Neural progenitor cell (in vitro differentiated cells): ENCODE data around the gene EIPR1. TPM values are rescaled to one million over a fixed set of nuclear protein-coding genes. Genes with fewer than 3 reads are reported as not detected.

Experiments used
- DNase-seq: peaks from one replicate; pipeline ENCODE4 v3.0.0-alpha.2; 2016; ENCODE audit warnings: low spot score
- H2AFZ ChIP-seq: fragments of 200-600 bp; sonication (generic); replicated peaks from 2 replicates; pipeline ENCODE4 v1.6.1; 2016; ENCODE audit warnings: antibody characterized with exemption
- H3F3A ChIP-seq: fragments of 200-600 bp; sonication (generic); 2 replicates; pipeline ENCODE4 v1.6.1; 2016; ENCODE audit warnings: antibody characterized with exemption, low read depth
- H3K27ac ChIP-seq: fragments of 200-600 bp; sonication (generic); 2 replicates; pipeline ENCODE4 v1.5.1; 2016; ENCODE audit warnings: mild to moderate bottlenecking
- H3K27me3 ChIP-seq: fragments of 200-600 bp; sonication (generic); 2 replicates; pipeline ENCODE4 v1.6.1; 2016; ENCODE audit warnings: mild to moderate bottlenecking, moderate library complexity
- H3K36me3 ChIP-seq: fragments of 200-600 bp; sonication (generic); 2 replicates; pipeline ENCODE4 v1.5.1; 2016
- H3K4me1 ChIP-seq: fragments of 200-600 bp; sonication (generic); 2 replicates; pipeline ENCODE4 v1.6.1; 2016; ENCODE audit warnings: mixed run types
- H3K4me2 ChIP-seq: fragments of 200-600 bp; sonication (generic); 2 replicates; pipeline ENCODE4 v1.6.1; 2016
- H3K4me3 ChIP-seq: fragments of 200-600 bp; sonication (generic); 2 replicates; pipeline ENCODE4 v1.5.1; 2016
- H3K79me2 ChIP-seq: fragments of 200-600 bp; sonication (generic); 2 replicates; pipeline ENCODE4 v1.6.1; 2016; ENCODE audit warnings: low read depth
- H3K9ac ChIP-seq: fragments of 200-600 bp; sonication (generic); 2 replicates; pipeline ENCODE4 v1.6.1; 2016
- H3K9me3 ChIP-seq: fragments of 200-600 bp; sonication (generic); 2 replicates; pipeline ENCODE4 v1.5.1; 2016; ENCODE audit warnings: low read depth
- H4K20me1 ChIP-seq: fragments of 200-600 bp; sonication (generic); 2 replicates; pipeline ENCODE4 v1.6.1; 2016; ENCODE audit warnings: low read depth
- H3K27ac Mint-ChIP-seq: 3 replicates; pipeline ENCODE4 v1.8.0; 2021; ENCODE audit warnings: mixed read lengths
- H3K27me3 Mint-ChIP-seq: 2 replicates; pipeline ENCODE4 v1.8.0; 2022; ENCODE audit warnings: low read depth, mild to moderate bottlenecking, inconsistent platforms, moderate library complexity, mixed read lengths; ENCODE audit not compliant: insufficient read depth
- H3K36me3 Mint-ChIP-seq: 3 replicates; pipeline ENCODE4 v1.8.0; 2021; ENCODE audit warnings: mixed read lengths
- H3K4me1 Mint-ChIP-seq: 3 replicates; pipeline ENCODE4 v1.8.0; 2021; ENCODE audit warnings: mixed read lengths
- H3K4me3 Mint-ChIP-seq: 3 replicates; pipeline ENCODE4 v1.8.0; 2021; ENCODE audit warnings: mild to moderate bottlenecking, moderate library complexity, mixed read lengths
- H3K9me3 Mint-ChIP-seq: 3 replicates; pipeline ENCODE4 v1.8.0; 2020; ENCODE audit warnings: mixed read lengths
- CTCF ChIP-seq: fragments of 200-600 bp; sonication (generic); IDR thresholded peaks from 2 replicates; pipeline ENCODE4 v1.5.1; 2017; ENCODE audit warnings: antibody characterized with exemption, mild to moderate bottlenecking
- EZH2 ChIP-seq: fragments of 200-600 bp; sonication (generic); IDR thresholded peaks from 2 replicates; pipeline ENCODE4 v1.6.1; 2017; ENCODE audit warnings: antibody characterized with exemption, mild to moderate bottlenecking, moderate library complexity
- EZH2phosphoT487 ChIP-seq: fragments of 200-600 bp; sonication (generic); IDR thresholded peaks from 2 replicates; pipeline ENCODE4 v1.6.1; 2017; ENCODE audit warnings: antibody characterized with exemption
- total RNA-seq: library from RNA; depleted of rRNA; stranded (reverse); fragments of >200 nt; gene quantifications from 2 replicates; pipeline ENCODE4 v1.2.3, GENCODE V29; 2015; ENCODE audit warnings: low replicate concordance

Gene EIPR1
- total RNA-seq, 1 donor from 2014 or later = 57.1 TPM

- H3K4me2 ChIP-seq = no peak overlapping the region
- H3F3A ChIP-seq = no peaks in the 10 kb centered on the region
- no peak overlapping the region for H2AFZ ChIP-seq
- no peak overlapping the region for H3K27ac ChIP-seq
- Mint-ChIP-seq H3K4me1 (no peaks in the 10 kb centered on the region), H3K27ac (no peak overlapping the region), H3K4me3 (no peak overlapping the region), H3K27me3 (no peaks in the 10 kb centered on the region), H3K9me3 (no peaks in the 10 kb centered on the region), H3K36me3 (peaks cover 14% of the 10 kb centered on the region)
- H3K9me3 ChIP-seq = no peaks in the 10 kb centered on the region
- H3K79me2 ChIP-seq = no peaks in the 10 kb centered on the region
- H3K9ac ChIP-seq = no peak overlapping the region
- H3K4me3 ChIP-seq = no peak overlapping the region
- no peak for DNase-seq
- H4K20me1 ChIP-seq = peaks cover 3% of the 10 kb centered on the region
- H3K4me1 ChIP-seq = no peaks in the 10 kb centered on the region
- H3K36me3 ChIP-seq = no peaks in the 10 kb centered on the region
- no peaks in the 10 kb centered on the region for H3K27me3 ChIP-seq
- no peak for TF ChIP-seq CTCF
Measured at GRCh38 chr2:3343012-3343411, 34.6 kb downstream of the EIPR1 start.

GRCh38 chr2:3342324-3342723, 35.3 kb downstream of the EIPR1 start:
- H3K79me2 ChIP-seq = no peaks in the 10 kb centered on the region
- Mint-ChIP-seq H3K4me3 (no peak overlapping the region), H3K9me3 (no peaks in the 10 kb centered on the region), H3K27ac (peak overlapping the region; percentile 84), H3K27me3 (no peaks in the 10 kb centered on the region), H3K36me3 (peaks cover 13% of the 10 kb centered on the region), H3K4me1 (no peaks in the 10 kb centered on the region)
- H3F3A ChIP-seq = no peaks in the 10 kb centered on the region
- no peak for TF ChIP-seq EZH2phosphoT487
- no peak for TF ChIP-seq CTCF
- no peaks in the 10 kb centered on the region for H3K4me1 ChIP-seq
- no peak overlapping the region for H3K4me2 ChIP-seq
- no peak overlapping the region for H3K9ac ChIP-seq
- no peak overlapping the region for H3K4me3 ChIP-seq
- H3K27me3 ChIP-seq = no peaks in the 10 kb centered on the region
- H3K9me3 ChIP-seq = no peaks in the 10 kb centered on the region
- H3K36me3 ChIP-seq = no peaks in the 10 kb centered on the region
- no peak overlapping the region for H2AFZ ChIP-seq
- no peak for DNase-seq
- H4K20me1 ChIP-seq = peaks cover 3% of the 10 kb centered on the region
- no peak overlapping the region for H3K27ac ChIP-seq

GRCh38 chr2:3341336-3341735, 36.3 kb downstream of the EIPR1 start:
- Histone ChIP-seq H3F3A (no peaks in the 10 kb centered on the region), H3K27ac (no peak overlapping the region), H3K4me1 (no peaks in the 10 kb centered on the region), H2AFZ (no peak overlapping the region), H3K79me2 (no peaks in the 10 kb centered on the region), H3K27me3 (no peaks in the 10 kb centered on the region), H4K20me1 (peaks cover 3% of the 10 kb centered on the region), H3K4me3 (no peak overlapping the region), H3K9ac (no peak overlapping the region), H3K4me2 (no peak overlapping the region), H3K9me3 (no peaks in the 10 kb centered on the region), H3K36me3 (no peaks in the 10 kb centered on the region)
- no peaks in the 10 kb centered on the region for H3K9me3 Mint-ChIP-seq
- H3K4me3 Mint-ChIP-seq = no peak overlapping the region
- no peak overlapping the region for H3K27ac Mint-ChIP-seq
- no peaks in the 10 kb centered on the region for H3K4me1 Mint-ChIP-seq
- DNase-seq = no peak
- H3K36me3 Mint-ChIP-seq = peaks cover 10% of the 10 kb centered on the region
- no peaks in the 10 kb centered on the region for H3K27me3 Mint-ChIP-seq
- no peak for TF ChIP-seq EZH2phosphoT487
- TF ChIP-seq EZH2 = no peak
- no peak for TF ChIP-seq CTCF

- Histone ChIP-seq H3K4me2 (no peak overlapping the region), H3K4me3 (no peak overlapping the region), H3K27ac (no peak overlapping the region), H4K20me1 (peaks cover 3% of the 10 kb centered on the region), H3K79me2 (no peaks in the 10 kb centered on the region), H3K9ac (no peak overlapping the region), H2AFZ (no peak overlapping the region), H3K36me3 (no peaks in the 10 kb centered on the region), H3F3A (no peaks in the 10 kb centered on the region), H3K27me3 (no peaks in the 10 kb centered on the region), H3K9me3 (no peaks in the 10 kb centered on the region), H3K4me1 (no peaks in the 10 kb centered on the region)
- peaks cover 16% of the 10 kb centered on the region for H3K36me3 Mint-ChIP-seq
- no peak for TF ChIP-seq EZH2
- TF ChIP-seq EZH2phosphoT487 = no peak
- TF ChIP-seq CTCF = no peak
- H3K9me3 Mint-ChIP-seq = no peaks in the 10 kb centered on the region
- no peak overlapping the region for H3K27ac Mint-ChIP-seq
- H3K27me3 Mint-ChIP-seq = peaks cover under 1% of the 10 kb centered on the region
- H3K4me3 Mint-ChIP-seq = no peak overlapping the region
- peaks cover 2% of the 10 kb centered on the region for H3K4me1 Mint-ChIP-seq
- no peak for DNase-seq
Measured at GRCh38 chr2:3340144-3340543, 37.5 kb downstream of the EIPR1 start.
